HG02798 (cell line): ENCODE data around the gene TTC23.
A peak's percentile ranks its signal among the peaks of the same experiment; 100 is the strongest.

Experiments
- ATAC-seq: cut with Tn5 transposase; IDR thresholded peaks from one replicate; pipeline ENCODE4 v1.9.1; 2021; ENCODE audit warnings: mild to moderate bottlenecking; ENCODE audit not compliant: unreplicated experiment, poor library complexity

Gene TTC23

GRCh38 chr15:99110581-99111320, 138.6 kb downstream of the TTC23 start:
- no peak for ATAC-seq

DNA sequence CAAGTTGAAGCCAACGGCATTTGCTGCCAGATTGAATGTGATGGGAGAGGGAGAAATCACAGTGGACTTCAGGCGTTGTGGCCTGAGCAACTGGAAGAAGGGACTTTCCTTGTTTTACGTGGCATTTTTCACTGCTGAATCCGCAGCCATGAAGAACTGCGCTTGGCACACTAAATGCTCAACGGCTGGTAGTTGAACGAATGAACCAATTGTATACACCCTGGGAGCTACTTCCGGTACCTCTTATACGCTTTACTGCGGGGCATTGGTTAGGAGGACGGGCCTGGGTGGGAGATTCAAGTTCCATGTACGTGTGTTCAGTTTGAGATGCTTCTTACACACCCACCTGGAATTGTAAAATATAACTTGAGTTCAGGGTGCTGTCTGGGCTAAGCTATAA, 139.3 kb downstream of the TTC23 start:
- ATAC-seq = no peak

DNA sequence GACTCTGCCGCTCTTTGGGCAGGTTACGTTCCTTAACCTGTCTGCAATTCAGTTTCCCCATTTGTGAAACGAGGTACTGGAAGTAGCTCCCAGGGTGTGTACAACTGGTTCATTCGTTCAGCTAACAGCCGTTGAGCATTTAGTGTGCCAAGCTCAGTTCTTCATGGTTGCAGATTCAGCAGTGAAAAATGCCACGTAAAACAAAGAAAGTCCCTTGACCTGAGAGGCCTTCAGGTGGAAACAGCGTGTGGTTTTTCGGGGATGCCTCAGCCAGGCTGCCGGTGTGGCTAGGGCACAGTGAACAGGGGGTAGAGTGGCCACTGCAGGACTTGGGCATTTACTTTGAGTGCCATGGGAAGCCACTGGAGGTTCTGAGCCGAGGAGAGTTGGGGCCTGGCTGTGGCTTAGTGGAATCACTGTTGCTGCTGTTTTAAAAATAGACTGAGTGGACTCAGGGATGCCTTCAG, 139.8 kb downstream of the TTC23 start:
- no peak for ATAC-seq

DNA sequence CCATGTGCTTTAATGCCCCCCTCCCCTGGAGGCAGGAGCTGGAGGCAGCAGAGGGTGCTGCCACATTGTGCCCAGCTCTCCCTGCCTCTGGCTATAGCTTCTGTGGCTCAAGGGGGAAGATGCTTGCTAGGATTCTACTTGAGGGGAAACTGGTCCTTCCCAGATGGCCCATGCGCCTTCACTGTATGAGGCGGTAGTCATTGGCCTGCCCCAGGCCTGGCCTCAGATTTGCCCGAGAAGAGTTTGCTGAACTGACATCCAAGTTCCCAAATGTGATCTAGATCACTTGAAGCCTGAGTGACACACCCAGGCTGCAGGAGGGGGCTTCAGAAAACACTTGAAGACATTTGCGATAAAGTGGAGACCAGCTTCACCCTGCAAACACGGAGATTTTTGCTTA, 140.4 kb downstream of the TTC23 start:
- ATAC-seq = no peak

DNA sequence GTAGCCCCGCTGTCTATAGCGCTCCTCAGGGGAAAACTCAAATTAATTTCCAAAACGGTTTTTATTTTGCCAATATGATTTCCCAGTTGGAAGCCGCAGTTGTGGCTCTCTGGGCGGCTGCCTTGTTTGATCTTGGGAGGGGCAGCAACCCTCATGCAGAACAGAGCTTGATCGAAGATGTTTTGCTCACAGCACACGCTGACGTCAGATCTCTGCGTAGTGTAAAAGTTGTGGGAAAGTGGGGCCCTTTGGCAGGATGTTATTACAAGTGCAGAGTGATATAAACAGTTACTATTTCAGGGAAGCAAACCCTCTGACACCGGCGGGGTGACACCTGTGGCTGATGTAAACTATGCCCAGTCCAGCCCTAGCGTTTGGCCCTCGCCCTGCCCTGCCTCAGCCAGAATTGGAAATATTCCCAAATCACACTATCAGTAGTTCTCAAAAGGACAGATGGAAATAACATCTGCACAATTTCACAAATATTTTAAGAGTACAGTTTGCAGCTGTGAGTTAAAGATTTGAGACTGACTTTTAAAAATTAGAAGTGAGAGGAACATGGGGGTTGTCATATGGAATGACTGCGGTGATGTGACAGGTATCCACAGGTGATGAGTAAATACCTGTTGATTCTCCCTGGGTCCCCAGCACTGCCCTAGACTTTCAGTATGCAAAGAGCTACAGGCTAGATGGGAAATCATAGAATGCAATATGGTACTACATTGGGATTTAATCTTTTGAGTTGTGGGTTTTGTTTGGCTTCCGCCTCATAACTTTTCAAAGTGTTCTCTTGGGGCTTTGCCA, 142.8 kb downstream of the TTC23 start:
- no peak for ATAC-seq

DNA sequence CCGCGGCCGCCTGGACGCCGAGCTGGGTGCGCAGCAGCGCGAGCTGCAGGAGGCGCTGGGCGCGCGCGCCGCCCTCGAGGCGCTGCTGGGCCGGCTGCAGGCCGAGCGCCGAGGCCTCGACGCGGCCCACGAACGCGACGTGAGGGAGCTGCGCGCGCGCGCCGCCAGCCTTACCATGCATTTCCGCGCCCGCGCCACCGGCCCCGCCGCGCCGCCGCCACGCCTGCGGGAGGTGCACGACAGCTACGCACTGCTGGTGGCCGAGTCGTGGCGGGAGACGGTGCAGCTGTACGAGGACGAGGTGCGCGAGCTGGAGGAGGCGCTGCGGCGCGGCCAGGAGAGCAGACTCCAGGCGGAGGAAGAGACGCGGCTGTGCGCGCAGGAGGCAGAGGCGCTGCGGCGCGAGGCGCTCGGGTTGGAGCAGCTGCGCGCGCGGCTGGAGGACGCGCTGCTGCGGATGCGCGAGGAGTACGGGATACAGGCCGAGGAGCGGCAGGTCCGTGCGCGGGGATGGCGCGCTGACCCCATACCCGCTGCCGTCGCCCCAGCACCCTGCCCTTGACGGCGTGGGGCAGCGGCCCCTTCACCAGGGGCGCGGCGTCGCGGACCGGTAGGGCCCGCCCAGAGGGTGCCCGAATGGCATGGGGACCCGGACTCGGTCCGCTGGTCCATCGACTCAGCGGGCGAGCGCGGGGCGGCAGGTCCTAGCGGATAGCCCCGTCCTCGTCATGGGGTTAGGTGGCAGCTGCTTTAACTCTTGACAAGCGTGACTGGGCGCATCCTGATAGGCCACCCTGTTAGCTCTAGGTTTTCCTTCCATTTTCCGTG, 143.7 kb downstream of the TTC23 start:
- peak; percentile 33 for ATAC-seq

GRCh38 chr15:99104788-99105513, 144.4 kb downstream of the TTC23 start, which contains the start of gene SYNM:
Gene SYNM, plus strand, starts transcription at chr15:99105080. Its CDS starts 120 bp downstream, at chr15:99105200.
- peak; percentile 56 for ATAC-seq

DNA sequence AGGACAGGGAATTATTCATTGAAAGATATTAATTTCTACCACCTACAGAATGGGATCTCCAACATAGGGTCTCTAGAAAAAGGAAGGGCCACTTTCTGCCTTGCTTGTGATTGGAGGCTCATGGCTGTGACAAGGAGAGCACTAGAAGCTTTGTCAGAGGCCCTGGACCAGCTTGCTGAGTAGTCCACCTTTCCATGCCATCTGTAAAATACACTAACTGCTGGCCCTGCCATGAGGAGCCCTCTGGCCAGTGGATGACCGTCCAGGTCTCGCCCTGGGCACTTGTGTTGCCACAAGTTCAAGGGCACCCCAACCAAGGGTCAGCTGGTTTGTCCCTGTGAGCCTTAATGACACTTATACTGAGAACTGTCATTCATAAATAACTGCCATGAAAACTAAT, 146.1 kb downstream of the TTC23 start:
- ATAC-seq = no peak

GRCh38 chr15:99102332-99103235, 146.8 kb downstream of the TTC23 start:
- no peak for ATAC-seq

DNA sequence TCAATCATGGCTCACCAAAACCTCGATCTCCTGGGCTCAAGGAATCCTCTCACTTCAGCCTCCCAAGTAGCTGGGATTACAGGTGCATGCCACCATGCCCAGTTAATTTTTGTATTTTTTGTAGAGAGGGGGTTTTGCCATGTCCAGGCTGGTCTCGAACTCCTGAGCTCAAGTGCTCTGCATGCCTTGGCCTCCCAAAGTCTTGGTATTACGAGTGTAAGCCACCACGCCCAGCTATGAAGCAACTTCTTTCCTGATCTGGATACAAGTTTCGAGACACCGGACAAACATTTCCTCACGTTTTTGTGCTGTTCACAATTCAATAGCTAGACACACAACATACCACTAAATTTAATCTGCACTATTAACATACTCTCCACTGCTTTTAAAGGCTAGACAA, 147.9 kb downstream of the TTC23 start:
- ATAC-seq = no peak

- ATAC-seq = peak; percentile 48
These were observed 148.9 kb downstream of the TTC23 start for GRCh38 chr15:99100245-99101173.

DNA sequence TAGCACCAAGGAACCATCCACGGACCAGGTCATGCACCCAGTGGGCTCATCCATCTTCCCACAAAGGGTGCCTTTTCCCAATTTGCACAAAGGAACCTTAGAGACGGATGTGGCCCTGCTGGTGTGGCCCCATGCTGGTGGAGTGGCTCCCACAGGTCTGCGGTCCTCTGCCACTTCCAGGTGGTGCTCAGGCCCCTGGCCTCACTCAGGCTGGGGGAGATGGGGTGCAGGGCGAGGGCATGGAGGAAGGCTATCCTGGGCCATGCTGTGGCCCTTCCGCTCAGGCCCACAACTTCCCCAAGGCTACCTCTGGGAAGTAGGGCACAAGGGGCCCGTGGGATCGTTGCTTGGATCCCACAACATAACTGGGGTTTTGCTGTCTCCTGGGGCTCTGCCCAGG, 149.7 kb downstream of the TTC23 start:
- ATAC-seq = no peak

DNA sequence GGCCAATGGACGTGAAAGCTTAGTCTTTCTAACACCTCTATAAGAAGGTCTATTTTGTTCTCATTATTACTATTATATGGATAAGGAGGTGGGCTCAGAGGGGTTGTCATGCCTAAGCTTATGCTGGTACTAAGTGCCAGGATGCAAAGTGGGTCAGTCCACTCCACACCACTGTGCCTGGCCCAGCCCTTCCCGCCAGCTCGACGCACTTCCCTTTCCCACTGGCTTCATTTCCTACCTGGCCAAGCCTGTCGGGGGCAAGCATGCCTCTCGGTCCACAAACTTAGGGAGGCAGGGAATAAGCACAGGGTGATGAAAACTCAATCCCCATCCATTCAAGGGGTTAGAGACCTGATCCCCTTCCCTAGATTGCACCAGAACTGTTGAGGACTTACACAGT, 150.4 kb downstream of the TTC23 start:
- no peak for ATAC-seq

DNA sequence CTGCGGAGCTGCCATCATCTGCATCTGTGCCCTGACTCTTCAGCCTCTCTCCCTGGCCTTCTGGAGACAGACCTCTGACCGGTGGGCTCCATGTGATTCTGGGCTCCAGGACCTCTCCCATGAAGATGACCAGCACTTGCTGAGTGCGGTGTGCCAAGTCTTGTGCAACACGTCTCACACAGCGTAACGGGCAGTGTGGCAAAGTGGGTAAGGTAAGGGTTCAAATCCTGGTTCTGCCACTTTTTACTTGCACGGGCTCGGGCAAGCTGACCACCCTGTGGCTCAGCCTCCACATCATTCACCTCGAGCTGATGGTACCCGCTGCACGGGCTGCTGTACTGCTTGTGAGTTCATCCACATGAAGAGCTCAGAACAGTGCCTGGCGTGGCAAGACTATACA, 151.0 kb downstream of the TTC23 start:
- ATAC-seq = no peak

DNA sequence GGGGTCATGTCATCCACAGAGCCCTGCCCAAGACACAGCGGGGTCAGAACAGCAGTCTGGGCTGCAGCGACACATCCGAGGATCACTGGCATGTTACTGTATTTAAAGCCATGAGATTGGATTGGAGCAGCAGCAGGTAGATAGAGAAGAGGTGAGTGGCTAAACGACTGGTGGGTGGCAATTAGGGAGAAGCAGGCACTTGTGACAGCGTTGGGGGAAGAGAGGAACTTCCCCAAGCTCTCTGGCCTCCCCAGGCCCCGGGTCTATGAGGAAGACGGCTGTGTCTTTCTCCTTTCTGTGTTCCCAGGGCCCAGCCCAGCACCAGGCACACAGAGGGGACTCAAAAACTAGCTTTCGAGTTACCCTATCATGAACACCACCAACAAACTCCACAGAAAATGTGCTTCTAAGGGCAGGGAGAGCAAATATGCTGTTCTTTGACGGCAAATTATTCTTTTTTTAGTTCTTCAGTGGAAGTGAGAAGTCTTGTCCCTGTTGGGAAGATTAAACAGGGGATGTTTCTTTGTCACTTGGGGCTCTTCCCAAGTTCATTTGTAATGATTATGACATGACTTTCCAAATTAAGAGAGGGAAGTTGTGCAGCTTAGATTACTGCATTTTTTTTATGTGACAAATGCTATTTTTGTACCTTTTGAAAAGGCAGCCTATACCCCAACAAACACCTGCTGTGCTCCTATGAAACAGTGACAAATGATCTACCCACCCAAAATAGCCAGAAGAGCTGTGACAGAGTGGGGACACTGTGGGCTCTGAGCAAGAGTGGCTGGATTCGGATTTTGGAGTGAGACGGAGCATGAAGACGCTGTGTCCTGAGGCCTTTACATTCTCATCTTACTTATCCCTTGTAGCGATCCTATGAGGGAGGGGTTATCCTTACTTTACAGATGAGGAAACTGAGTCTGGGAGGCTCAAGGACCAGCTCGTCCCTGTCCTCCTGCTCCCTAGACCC, 151.7 kb downstream of the TTC23 start:
- no peak for ATAC-seq

DNA sequence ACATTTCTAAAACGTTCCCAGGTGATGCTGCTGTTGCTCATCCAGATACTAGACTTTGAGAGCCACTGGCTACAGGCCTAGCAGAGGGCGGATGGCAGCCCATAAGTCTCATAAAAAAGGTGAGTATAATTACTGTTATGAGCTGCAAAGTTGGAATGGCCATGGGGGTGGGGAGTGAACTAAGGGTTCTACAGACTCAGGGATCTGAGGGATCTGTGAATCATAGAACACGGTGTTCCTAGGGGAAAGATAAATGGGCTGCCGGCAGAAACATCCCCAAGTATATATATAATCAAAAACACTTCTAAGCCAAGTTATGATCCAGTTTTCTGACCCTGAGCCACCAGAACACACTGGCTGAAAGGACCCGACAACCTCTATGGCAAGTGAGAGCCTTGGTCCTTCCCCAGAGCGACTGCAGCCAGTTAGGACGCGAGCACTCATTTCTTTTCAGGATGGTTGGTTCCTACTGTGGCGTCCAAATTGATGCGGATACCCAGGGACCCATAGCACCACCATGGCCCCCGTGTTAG, 152.4 kb downstream of the TTC23 start:
- ATAC-seq = no peak
